Measurements from ENCODE around the gene KDSR. TPM values are rescaled to one million over a fixed set of nuclear protein-coding genes. Genes with fewer than 3 reads are reported as not detected.

KDSR gene
- total RNA-seq, 4 donors from 2014 or later = 44.1 to 62.4 (median 54.8) TPM

- peaks cover 0 to 31% (median 14%) of the 10 kb centered on the region in 4 donors for H3K4me1 ChIP-seq
- H3K9me3 ChIP-seq = no peaks in the 10 kb centered on the region
- H3K36me3 ChIP-seq = no peaks in the 10 kb centered on the region
- peak in 1 of 2 donors; percentile 50 for TF ChIP-seq EP300 (IDR thresholded peaks at IDR 0.05)
- no peak for TF ChIP-seq POLR2A (IDR thresholded peaks at IDR 0.05)
- peak; percentile 67 to 90 (median 75) for TF ChIP-seq CTCF (IDR thresholded peaks at IDR 0.05)
- no peaks in the 10 kb centered on the region for H3K27me3 ChIP-seq
- WGBS, 2 donors = 24 to 29% methylated on average over 8 of the region's 8 CpGs
- H3K27ac ChIP-seq = peak overlapping the region; percentile 56 to 92 (median 88)
- no peak overlapping the region for H3K4me3 ChIP-seq
- DNase-seq (ENCODE audit: low spot score in 2 of 2) = peak in 1 of 2 donors; percentile 52
Observed at GRCh38 chr18:63322908-63323634, 43.9 kb downstream of the KDSR start.

- H3K27ac ChIP-seq = peak overlapping the region; percentile 56 to 92 (median 88)
- H3K27me3 ChIP-seq = no peaks in the 10 kb centered on the region
- H3K9me3 ChIP-seq = no peaks in the 10 kb centered on the region
- H3K36me3 ChIP-seq = no peaks in the 10 kb centered on the region
- TF ChIP-seq POLR2A (IDR thresholded peaks at IDR 0.05) (no peak), CTCF (IDR thresholded peaks at IDR 0.05) (no peak), EP300 (IDR thresholded peaks at IDR 0.05) (no peak)
- WGBS, 2 donors = 64 to 69% methylated on average over 4 of the region's 4 CpGs
- no peak for DNase-seq (ENCODE audit: low spot score in 2 of 2)
- H3K4me1 ChIP-seq = peaks cover 0 to 32% (median 14%) of the 10 kb centered on the region in 4 donors
- no peak overlapping the region for H3K4me3 ChIP-seq
Observed at GRCh38 chr18:63322206-63322605, 44.8 kb downstream of the KDSR start.

GRCh38 chr18:63321291-63321690 is 45.7 kb downstream of the KDSR start:
- H3K27me3 ChIP-seq = no peaks in the 10 kb centered on the region
- H3K4me3 ChIP-seq = no peak overlapping the region
- TF ChIP-seq POLR2A (IDR thresholded peaks at IDR 0.05) (no peak), CTCF (IDR thresholded peaks at IDR 0.05) (no peak), EP300 (IDR thresholded peaks at IDR 0.05) (no peak)
- no peaks in the 10 kb centered on the region for H3K36me3 ChIP-seq
- DNase-seq (ENCODE audit: low spot score in 2 of 2) = no peak
- H3K4me1 ChIP-seq = peaks cover 0 to 32% (median 14%) of the 10 kb centered on the region in 4 donors
- H3K27ac ChIP-seq = peak overlapping the region; percentile 84 to 92 (median 88)
- WGBS, 2 donors = 71 to 79% methylated on average over 9 of the region's 9 CpGs
- H3K9me3 ChIP-seq = no peaks in the 10 kb centered on the region

- no peaks in the 10 kb centered on the region for H3K9me3 ChIP-seq
- H3K27me3 ChIP-seq = no peaks in the 10 kb centered on the region
- H3K27ac ChIP-seq = peak overlapping the region; percentile 84 to 92 (median 88)
- WGBS, 2 donors = 47 to 59% methylated on average over 16 of the region's 16 CpGs
- peak overlapping the region; percentile 42 to 83 (median 66) for H3K4me3 ChIP-seq
- peak in 1 of 2 donors; percentile 34 for DNase-seq (ENCODE audit: low spot score in 2 of 2)
- peaks cover 0 to 33% (median 14%) of the 10 kb centered on the region in 4 donors for H3K4me1 ChIP-seq
- TF ChIP-seq POLR2A (IDR thresholded peaks at IDR 0.05) = no peak
- peak in 1 of 2 donors; percentile 5 for TF ChIP-seq EP300 (IDR thresholded peaks at IDR 0.05)
- no peaks in the 10 kb centered on the region for H3K36me3 ChIP-seq
Observed at GRCh38 chr18:63320975-63321265, 46.1 kb downstream of the KDSR start.

- Histone ChIP-seq H3K36me3 (no peaks in the 10 kb centered on the region), H3K9me3 (no peaks in the 10 kb centered on the region), H3K27me3 (no peaks in the 10 kb centered on the region), H3K27ac (peak overlapping the region; percentile 84 to 92 (median 88)), H3K4me1 (peaks cover 0 to 38% (median 14%) of the 10 kb centered on the region in 4 donors), H3K4me3 (peak overlapping the region; percentile 42 to 83 (median 66))
- WGBS, 2 donors = 0 to 2% methylated on average over 14 to 72 of the region's 92 CpGs
- TF ChIP-seq CTCF (IDR thresholded peaks at IDR 0.05) (peak in 3 of 5 experiments; percentile 31 to 57 (median 43)), POLR2A (IDR thresholded peaks at IDR 0.05) (peak in 1 of 2 donors; percentile 42), EP300 (IDR thresholded peaks at IDR 0.05) (peak in 1 of 2 donors; percentile 14)
- DNase-seq (ENCODE audit: low spot score in 2 of 2) = peak; percentile 65 to 80
Observed at GRCh38 chr18:63320123-63320974, 46.7 kb downstream of the KDSR start.

Data from tibial nerve (tissue), 4 donors.